Cardiac fibroblast (primary cell): Measurements from ENCODE around the gene MYO16.
"Not testable (repeated sequence)": the region's sequence is repeated elsewhere in the genome, so short reads cannot be mapped to it uniquely, and the experiment has no call there.

ENCODE experiments used
- DNase-seq, 2 donors: peaks; one replicate each; pipeline versions ENCODE4 v3.0.0 to v3.0.0-alpha.2; 2010; ENCODE audit warnings: low read depth in 2 of 2
- H3K4me3 ChIP-seq, 2 donors: replicated peaks in 1 of 2; 1 replicate in 1 of 2; 2 replicates in 1 of 2; pipeline ENCODE4 v1.5.1; 2011; ENCODE audit warnings: low read depth in 2 of 2, low read length in 2 of 2, mild to moderate bottlenecking in 2 of 2, moderate library complexity in 1 of 2
- CTCF ChIP-seq: IDR thresholded peaks from one replicate; pipeline ENCODE4 v1.5.1; 2011; ENCODE audit warnings: low read depth, mild to moderate bottlenecking, low read length, inconsistent platforms

MYO16 gene

GRCh38 chr13:108980237-108980636 lies 350.8 kb downstream of the MYO16 start:
- TF ChIP-seq CTCF = no peak
- no peak overlapping the region for H3K4me3 ChIP-seq
- no peak for DNase-seq

- DNase-seq = no peak
- TF ChIP-seq CTCF = no peak
- no peak overlapping the region for H3K4me3 ChIP-seq
Measured at GRCh38 chr13:108981407-108981806, 352.0 kb downstream of the MYO16 start.

GRCh38 chr13:108983273-108983672 lies 353.9 kb downstream of the MYO16 start:
- TF ChIP-seq CTCF = no peak
- H3K4me3 ChIP-seq = no peak overlapping the region
- no peak for DNase-seq

GRCh38 chr13:108984251-108984920 lies 355.0 kb downstream of the MYO16 start:
- no peak for DNase-seq
- H3K4me3 ChIP-seq = no peak overlapping the region
- TF ChIP-seq CTCF = no peak

GRCh38 chr13:108985166-108985565 lies 355.8 kb downstream of the MYO16 start:
- H3K4me3 ChIP-seq = peak overlapping the region in 1 of 2 donors; percentile 40
- no peak for TF ChIP-seq CTCF
- peak; percentile 68 to 81 for DNase-seq

- H3K4me3 ChIP-seq = no peak overlapping the region
- peak; percentile 41 to 65 for DNase-seq
- no peak for TF ChIP-seq CTCF
Measured at GRCh38 chr13:108987517-108987916, 358.1 kb downstream of the MYO16 start.

GRCh38 chr13:108987944-108988343 lies 358.5 kb downstream of the MYO16 start:
- no peak overlapping the region for H3K4me3 ChIP-seq
- TF ChIP-seq CTCF = no peak
- no peak for DNase-seq

- DNase-seq = peak in 1 of 2 donors; percentile 51
- not testable (repeated sequence) for H3K4me3 ChIP-seq
Measured at GRCh38 chr13:108991416-108991815, 362.0 kb downstream of the MYO16 start.
